ENCODE measurements around the gene PNMA6E.

PNMA6E gene

GRCh38 chrX:153381684-153382532 is 19.2 kb downstream of the PNMA6E start:
- H3K4me3 ChIP-seq (ENCODE audit: low read depth, low read length) = no peak overlapping the region
- no peak for TF ChIP-seq CTCF (IDR thresholded peaks at IDR 0.05; ENCODE audit: low read depth, low read length, missing control alignments)
- no peak for DNase-seq (ENCODE audit: low read depth)

- DNase-seq (ENCODE audit: low read depth) = no peak
- TF ChIP-seq CTCF (IDR thresholded peaks at IDR 0.05; ENCODE audit: low read depth, low read length, missing control alignments) = no peak
- H3K4me3 ChIP-seq (ENCODE audit: low read depth, low read length) = no peak overlapping the region
Observed at GRCh38 chrX:153380691-153381090, 20.5 kb downstream of the PNMA6E start.

DNA sequence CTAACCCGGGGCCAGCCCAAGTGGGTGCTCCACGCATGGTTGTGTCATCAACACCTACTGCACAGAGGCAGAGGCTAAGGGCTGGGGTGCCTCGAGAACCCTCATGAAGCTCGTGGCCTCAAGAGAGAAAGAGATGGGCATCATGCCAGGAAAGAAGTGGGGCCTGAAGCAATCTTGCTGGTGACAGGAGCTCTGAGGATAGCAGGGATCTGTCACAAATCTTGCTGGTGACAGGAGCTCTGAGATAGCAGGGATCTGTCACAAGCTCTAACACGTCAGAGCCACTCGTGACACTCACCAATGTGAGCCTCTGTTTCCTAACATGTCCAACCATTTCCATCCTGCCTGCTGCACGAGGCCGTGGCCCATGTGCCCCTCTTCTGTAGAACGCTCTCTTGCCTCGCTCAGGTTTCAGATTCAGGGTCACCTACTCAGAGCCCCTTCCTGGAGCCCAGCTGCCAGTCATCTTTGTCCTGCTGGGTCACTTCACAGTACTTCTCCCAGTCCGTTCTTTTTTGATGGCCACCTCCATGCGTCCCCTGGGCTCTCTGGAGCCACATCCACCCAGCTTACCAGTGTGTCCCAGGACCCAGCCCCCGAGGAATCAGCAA is 21.1 kb downstream of the PNMA6E start:
- no peak for TF ChIP-seq CTCF (IDR thresholded peaks at IDR 0.05; ENCODE audit: low read depth, low read length, missing control alignments)
- H3K4me3 ChIP-seq (ENCODE audit: low read depth, low read length) = no peak overlapping the region
- DNase-seq (ENCODE audit: low read depth) = no peak

DNA sequence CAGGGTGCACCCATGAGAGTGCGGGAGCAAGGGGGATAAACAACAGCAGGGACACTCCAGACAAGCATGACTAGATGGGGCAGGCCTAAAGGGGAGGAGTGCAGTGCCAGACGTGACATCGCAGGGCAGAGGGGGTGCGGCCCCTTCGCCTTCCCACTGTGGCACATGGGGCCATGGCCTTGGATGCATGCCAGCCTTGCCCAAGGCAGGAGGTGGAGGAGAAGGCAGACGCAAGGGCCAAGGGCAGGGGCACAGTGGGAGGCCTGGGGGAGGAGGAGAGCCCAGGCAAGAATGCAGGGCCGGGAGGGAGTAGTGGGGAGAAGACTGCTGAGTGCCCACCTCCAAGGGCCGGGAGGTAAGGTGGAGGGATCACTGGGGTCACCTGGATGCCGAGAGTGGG is 21.6 kb downstream of the PNMA6E start:
- no peak for DNase-seq (ENCODE audit: low read depth)
- no peak overlapping the region for H3K4me3 ChIP-seq (ENCODE audit: low read depth, low read length)
- no peak for TF ChIP-seq CTCF (IDR thresholded peaks at IDR 0.05; ENCODE audit: low read depth, low read length, missing control alignments)

DNA sequence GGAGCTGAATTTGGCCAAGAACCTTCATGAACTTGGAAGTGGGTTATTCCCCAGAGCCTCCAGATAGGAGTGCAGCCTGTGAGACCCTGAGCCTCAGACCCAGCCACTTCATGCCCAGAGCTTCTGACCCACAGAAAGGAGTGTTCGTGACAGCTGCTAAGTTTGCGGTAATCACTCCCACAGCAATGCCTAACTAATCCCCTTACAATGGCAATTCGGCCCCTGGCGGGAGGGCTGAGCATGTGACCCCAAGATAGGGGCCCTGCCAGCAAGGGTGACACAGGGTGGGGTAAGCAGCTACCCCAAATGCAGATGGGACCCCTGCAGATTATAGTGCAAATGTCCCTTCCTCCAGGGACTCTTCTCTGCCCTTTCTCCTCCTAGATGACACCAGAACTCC is 22.5 kb downstream of the PNMA6E start:
- no peak for DNase-seq (ENCODE audit: low read depth)
- TF ChIP-seq CTCF (IDR thresholded peaks at IDR 0.05; ENCODE audit: low read depth, low read length, missing control alignments) = no peak
- no peak overlapping the region for H3K4me3 ChIP-seq (ENCODE audit: low read depth, low read length)

GRCh38 chrX:153377727-153378126 is 23.4 kb downstream of the PNMA6E start:
- no peak for DNase-seq (ENCODE audit: low read depth)
- H3K4me3 ChIP-seq (ENCODE audit: low read depth, low read length) = no peak overlapping the region
- no peak for TF ChIP-seq CTCF (IDR thresholded peaks at IDR 0.05; ENCODE audit: low read depth, low read length, missing control alignments)

Data from GM12864 (cell line).